ENCODE results near the gene MUSTN1.

MUSTN1 gene

GRCh38 chr3:52816199-52816598 lies 18.6 kb downstream of the MUSTN1 start:
- Histone ChIP-seq H3K9me3 (replicated peaks in 1 of 11) (no peaks in the 10 kb centered on the region), H3K36me3 (no peaks in the 10 kb centered on the region), H3K4me1 (peaks cover 0 to 90% (median 72%) of the 10 kb centered on the region in 10 experiments; a peak in 18 of 20 replicates), H3K27me3 (no peaks in the 10 kb centered on the region), H4K20me1 (no peaks in the 10 kb centered on the region), H3K4me2 (0 out of 22 replicates have a peak overlapping the region, but pooled peaks of 3 of the 11 experiments have one; percentile 9 to 89 (median 18)), H3K9ac (no peak overlapping the region), H3K27ac (peak overlapping the region in 5 of 11 experiments; percentile 12 to 97 (median 31); a peak in 9 of 22 replicates), H3K4me3 (no peak overlapping the region)
- TF ChIP-seq Cebpa-rat (IDR thresholded peaks at IDR 0.05) = no peak

DNA sequence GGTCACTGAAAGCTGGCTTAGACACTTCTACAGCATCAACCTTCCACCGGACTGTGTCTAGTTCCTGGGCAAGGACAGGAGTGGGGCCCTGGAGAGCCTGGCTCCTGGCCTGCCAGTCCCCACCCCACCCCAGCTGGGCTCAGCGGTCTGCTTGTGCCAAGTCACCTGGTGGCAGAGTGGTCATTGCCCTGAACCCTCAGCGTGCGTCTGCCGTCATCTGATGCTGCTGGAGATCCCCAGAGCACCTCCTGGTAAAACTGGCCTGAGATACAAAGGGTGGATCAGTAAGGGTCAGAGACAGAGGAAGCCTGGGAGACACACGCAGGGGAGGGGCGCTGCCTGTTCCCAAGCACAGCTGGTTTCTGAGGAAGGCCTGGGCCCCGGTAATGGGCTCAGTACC lies 21.0 kb downstream of the MUSTN1 start:
- Histone ChIP-seq H3K9me3 (replicated peaks in 1 of 11) (no peaks in the 10 kb centered on the region), H4K20me1 (no peaks in the 10 kb centered on the region), H3K4me2 (peak overlapping the region in 8 of 11 experiments; percentile 18 to 89 (median 68); a peak in 15 of 22 replicates), H3K36me3 (no peaks in the 10 kb centered on the region), H3K4me1 (peaks cover 12 to 94% (median 85%) of the 10 kb centered on the region in 10 experiments), H3K4me3 (no peak overlapping the region), H3K27ac (peak overlapping the region in 8 of 11 experiments; percentile 13 to 97 (median 75); a peak in 14 of 22 replicates), H3K27me3 (no peaks in the 10 kb centered on the region), H3K9ac (peak overlapping the region in 6 of 11 experiments; percentile 6 to 50 (median 28); a peak in 6 of 22 replicates)
- TF ChIP-seq Cebpa-rat (IDR thresholded peaks at IDR 0.05) = no peak

DNA sequence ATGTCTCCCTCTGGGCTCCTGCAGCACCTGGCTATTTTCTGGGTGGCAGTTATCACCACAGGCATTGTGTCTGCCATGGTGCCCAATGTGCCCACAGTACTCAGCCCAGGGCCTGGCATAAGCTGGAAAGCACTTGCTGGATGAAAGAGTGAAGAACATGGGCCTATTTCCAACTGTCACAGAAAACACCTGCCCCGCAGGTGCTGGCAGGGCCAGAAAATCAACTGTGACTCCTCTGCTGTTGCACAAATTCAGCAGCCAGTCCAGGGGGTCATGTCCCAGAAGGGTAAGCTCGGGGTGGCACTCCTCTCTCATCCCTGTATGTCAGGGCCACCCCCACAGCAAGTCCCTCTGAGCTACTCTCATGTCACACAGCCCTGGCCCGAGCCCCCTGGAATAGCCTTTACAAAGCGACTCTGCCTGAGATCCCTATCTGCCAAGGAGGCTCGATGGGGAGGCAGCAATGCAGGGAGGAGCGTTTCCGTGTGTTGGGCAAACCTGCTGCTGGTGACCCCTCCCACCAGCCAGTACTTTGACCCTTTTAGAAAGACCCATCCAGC lies 23.3 kb downstream of the MUSTN1 start:
- Histone ChIP-seq H3K27ac (peak overlapping the region in 7 of 11 experiments; percentile 79 to 97 (median 95); a peak in 14 of 22 replicates), H4K20me1 (no peaks in the 10 kb centered on the region), H3K36me3 (peaks cover 0 to 7% (median 0%) of the 10 kb centered on the region in 11 experiments; a peak in 2 of 22 replicates), H3K4me1 (peaks cover 12 to 100% (median 95%) of the 10 kb centered on the region in 10 experiments), H3K27me3 (no peaks in the 10 kb centered on the region), H3K9ac (peak overlapping the region in 5 of 11 experiments; percentile 68 to 82 (median 81); a peak in 4 of 22 replicates), H3K4me2 (peak overlapping the region in 8 of 11 experiments; percentile 75 to 91 (median 85); a peak in 15 of 22 replicates), H3K9me3 (replicated peaks in 1 of 11) (no peaks in the 10 kb centered on the region; a peak in 2 of 22 replicates), H3K4me3 (no peak overlapping the region)
- no peak for TF ChIP-seq Cebpa-rat (IDR thresholded peaks at IDR 0.05)

DNA sequence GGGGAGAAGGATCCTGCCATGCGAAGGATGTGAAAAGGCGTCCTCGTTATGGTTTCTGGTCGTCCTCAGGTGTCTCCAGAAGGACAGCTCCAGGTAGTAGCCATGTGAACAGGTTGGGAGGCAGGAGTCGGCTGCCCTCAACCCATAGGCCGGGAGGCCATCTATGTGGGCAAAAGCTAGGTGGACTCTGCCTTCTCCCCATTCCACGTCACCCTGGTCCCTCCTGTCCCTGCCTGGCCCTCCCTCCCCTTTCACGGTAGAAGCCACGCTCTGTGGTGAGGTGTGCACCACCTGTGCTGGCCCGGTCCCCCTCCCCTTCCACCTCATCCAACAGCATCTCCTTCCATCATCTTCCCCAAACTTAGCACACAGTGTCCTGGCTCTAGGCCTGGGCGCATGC lies 23.9 kb downstream of the MUSTN1 start:
- Histone ChIP-seq H3K27me3 (no peaks in the 10 kb centered on the region), H3K36me3 (peaks cover 0 to 7% (median 0%) of the 10 kb centered on the region in 11 experiments; a peak in 2 of 22 replicates), H3K4me3 (no peak overlapping the region), H4K20me1 (no peaks in the 10 kb centered on the region), H3K4me1 (peaks cover 12 to 100% (median 99%) of the 10 kb centered on the region in 10 experiments), H3K4me2 (peak overlapping the region in 8 of 11 experiments; percentile 75 to 91 (median 85); a peak in 16 of 22 replicates), H3K9ac (peak overlapping the region in 6 of 11 experiments; percentile 67 to 82 (median 80); a peak in 11 of 22 replicates), H3K27ac (peak overlapping the region in 8 of 11 experiments; percentile 76 to 97 (median 95); a peak in 16 of 22 replicates), H3K9me3 (replicated peaks in 1 of 11) (no peaks in the 10 kb centered on the region; a peak in 2 of 22 replicates)
- no peak for TF ChIP-seq Cebpa-rat (IDR thresholded peaks at IDR 0.05)

GRCh38 chr3:52809662-52810377 lies 25.0 kb downstream of the MUSTN1 start:
- peak overlapping the region in 3 of 10 experiments; percentile 3 to 35 (median 33); a peak in 4 of 20 replicates for H3K4me3 ChIP-seq
- no peaks in the 10 kb centered on the region; a peak in 2 of 22 replicates for H3K9me3 ChIP-seq (replicated peaks in 1 of 11)
- peaks cover 0 to 7% (median 0%) of the 10 kb centered on the region in 11 experiments; a peak in 2 of 22 replicates for H3K36me3 ChIP-seq
- peak in 4 of 11 experiments; percentile 20 to 67 (median 27); a peak in 2 of 22 replicates for TF ChIP-seq Cebpa-rat (IDR thresholded peaks at IDR 0.05)
- H4K20me1 ChIP-seq = no peaks in the 10 kb centered on the region
- H3K27ac ChIP-seq = peak overlapping the region in 9 of 11 experiments; percentile 34 to 97 (median 95); a peak in 18 of 22 replicates
- peak overlapping the region; percentile 31 to 91 (median 82) for H3K4me2 ChIP-seq
- peak overlapping the region in 8 of 11 experiments; percentile 39 to 82 (median 74); a peak in 15 of 22 replicates for H3K9ac ChIP-seq
- peaks cover 23 to 100% (median 100%) of the 10 kb centered on the region in 10 experiments for H3K4me1 ChIP-seq
- no peaks in the 10 kb centered on the region for H3K27me3 ChIP-seq

DNA sequence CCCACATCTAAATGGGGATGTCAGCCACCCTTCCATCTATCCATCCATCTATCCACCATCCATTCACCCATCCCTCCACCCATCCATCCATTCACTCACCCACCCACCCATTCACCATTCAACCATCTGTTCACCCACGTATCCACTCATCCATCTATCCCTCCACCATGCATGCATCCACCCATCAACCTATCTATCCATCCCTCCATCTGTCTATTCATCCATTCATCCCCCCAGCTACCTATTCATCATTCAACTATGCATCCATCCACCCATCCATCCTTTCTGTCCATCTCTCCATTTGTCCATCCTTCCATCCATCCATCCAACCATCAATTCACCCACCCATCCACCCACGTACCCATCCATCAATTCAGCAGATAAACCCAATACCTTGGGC lies 25.7 kb downstream of the MUSTN1 start:
- H3K9ac ChIP-seq = peak overlapping the region in 7 of 11 experiments; percentile 51 to 82 (median 79); a peak in 15 of 22 replicates
- H3K9me3 ChIP-seq (replicated peaks in 1 of 11) = no peaks in the 10 kb centered on the region; a peak in 2 of 22 replicates
- TF ChIP-seq Cebpa-rat (IDR thresholded peaks at IDR 0.05) = no peak
- peak overlapping the region in 3 of 10 experiments; percentile 3 to 20 (median 8); a peak in 3 of 20 replicates for H3K4me3 ChIP-seq
- peak overlapping the region in 10 of 11 experiments; percentile 54 to 91 (median 82); a peak in 19 of 22 replicates for H3K4me2 ChIP-seq
- H3K27me3 ChIP-seq = no peaks in the 10 kb centered on the region
- peak overlapping the region in 8 of 11 experiments; percentile 76 to 97 (median 95); a peak in 18 of 22 replicates for H3K27ac ChIP-seq
- peaks cover 0 to 7% (median 0%) of the 10 kb centered on the region in 11 experiments; a peak in 2 of 22 replicates for H3K36me3 ChIP-seq
- peaks cover 24 to 100% (median 100%) of the 10 kb centered on the region in 10 experiments for H3K4me1 ChIP-seq
- no peaks in the 10 kb centered on the region for H4K20me1 ChIP-seq

- Histone ChIP-seq H4K20me1 (no peaks in the 10 kb centered on the region), H3K4me1 (peaks cover 24 to 75% (median 69%) of the 10 kb centered on the region in 10 experiments), H3K4me3 (no peak overlapping the region), H3K27ac (peak overlapping the region in 8 of 11 experiments; percentile 35 to 97 (median 95); a peak in 16 of 22 replicates), H3K36me3 (peaks cover 0 to 7% (median 0%) of the 10 kb centered on the region in 11 experiments; a peak in 2 of 22 replicates), H3K9me3 (replicated peaks in 1 of 11) (no peaks in the 10 kb centered on the region; a peak in 2 of 22 replicates), H3K9ac (peak overlapping the region in 7 of 11 experiments; percentile 36 to 82 (median 68); a peak in 12 of 22 replicates), H3K27me3 (no peaks in the 10 kb centered on the region), H3K4me2 (peak overlapping the region; percentile 26 to 91 (median 82); a peak in 20 of 22 replicates)
- TF ChIP-seq Cebpa-rat (IDR thresholded peaks at IDR 0.05) = peak in 2 of 11 experiments; percentile 34 to 35; a peak in 2 of 22 replicates
These were observed 29.4 kb downstream of the MUSTN1 start for GRCh38 chr3:52805270-52806039.

GRCh38 chr3:52801839-52802238 lies 33.0 kb downstream of the MUSTN1 start:
- no peaks in the 10 kb centered on the region for H4K20me1 ChIP-seq
- no peak for TF ChIP-seq Cebpa-rat (IDR thresholded peaks at IDR 0.05)
- H3K9me3 ChIP-seq (replicated peaks in 1 of 11) = no peaks in the 10 kb centered on the region
- peaks cover 12 to 75% (median 53%) of the 10 kb centered on the region in 10 experiments for H3K4me1 ChIP-seq
- no peak overlapping the region for H3K9ac ChIP-seq
- no peaks in the 10 kb centered on the region for H3K27me3 ChIP-seq
- H3K36me3 ChIP-seq = no peaks in the 10 kb centered on the region
- H3K27ac ChIP-seq = peak overlapping the region in 3 of 11 experiments; percentile 38 to 58 (median 50); a peak in 4 of 22 replicates
- H3K4me2 ChIP-seq = no peak overlapping the region
- no peak overlapping the region for H3K4me3 ChIP-seq
